GM18499 (cell line): ENCODE results near the gene UBE2L3.
"Not testable (repeated sequence)": the region's sequence is repeated elsewhere in the genome, so short reads cannot be mapped to it uniquely, and the experiment has no call there.

Experiments
- ATAC-seq: cut with Tn5 transposase; IDR thresholded peaks from one replicate; pipeline ENCODE4 v1.9.1; 2021; ENCODE audit warnings: moderate number of reproducible peaks; ENCODE audit not compliant: insufficient read depth, unreplicated experiment

Gene UBE2L3

DNA sequence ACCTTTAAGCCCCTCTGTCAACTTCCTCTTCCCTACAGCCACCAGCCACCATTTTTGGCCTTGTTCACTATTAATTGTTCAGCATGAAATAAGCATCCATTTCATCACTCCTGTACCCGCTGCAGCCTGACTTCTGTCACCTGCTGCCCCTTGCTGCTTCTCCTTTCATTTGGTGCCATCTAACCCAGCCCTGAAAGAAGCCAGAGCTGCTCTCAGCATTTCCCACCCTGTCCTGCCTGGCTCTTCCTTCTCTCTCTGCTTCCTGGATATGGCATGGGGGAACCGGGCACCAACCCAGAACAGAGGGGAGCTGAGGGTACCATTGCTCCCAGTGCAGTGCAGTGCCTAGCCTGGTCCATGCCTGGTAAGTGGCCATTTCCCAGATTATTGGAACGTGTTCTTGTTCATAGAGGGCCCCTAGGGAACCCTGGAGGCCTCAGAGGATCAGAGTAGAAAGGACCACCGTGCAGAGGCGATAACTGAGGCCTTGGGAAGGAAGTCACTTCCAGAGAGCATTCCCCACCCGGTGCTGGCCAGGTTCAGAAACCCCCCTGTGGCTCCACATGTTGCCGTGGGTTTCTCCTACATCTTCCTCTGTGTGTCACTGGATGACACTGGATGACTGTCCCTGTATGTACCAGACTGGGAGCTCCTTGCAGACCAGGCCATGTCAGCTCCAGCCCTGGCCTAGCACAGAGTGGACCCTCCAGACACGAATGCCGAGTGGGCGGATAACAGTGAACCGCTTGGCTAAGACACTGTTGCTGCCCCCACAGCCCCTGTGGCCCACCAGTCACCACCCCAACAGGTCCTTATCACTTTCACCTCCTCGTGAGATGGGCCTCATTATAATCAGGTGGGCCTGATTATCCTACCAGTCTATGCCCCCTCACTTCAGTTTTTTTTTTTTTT is 57.6 kb downstream of the UBE2L3 start:
- no peak for ATAC-seq

DNA sequence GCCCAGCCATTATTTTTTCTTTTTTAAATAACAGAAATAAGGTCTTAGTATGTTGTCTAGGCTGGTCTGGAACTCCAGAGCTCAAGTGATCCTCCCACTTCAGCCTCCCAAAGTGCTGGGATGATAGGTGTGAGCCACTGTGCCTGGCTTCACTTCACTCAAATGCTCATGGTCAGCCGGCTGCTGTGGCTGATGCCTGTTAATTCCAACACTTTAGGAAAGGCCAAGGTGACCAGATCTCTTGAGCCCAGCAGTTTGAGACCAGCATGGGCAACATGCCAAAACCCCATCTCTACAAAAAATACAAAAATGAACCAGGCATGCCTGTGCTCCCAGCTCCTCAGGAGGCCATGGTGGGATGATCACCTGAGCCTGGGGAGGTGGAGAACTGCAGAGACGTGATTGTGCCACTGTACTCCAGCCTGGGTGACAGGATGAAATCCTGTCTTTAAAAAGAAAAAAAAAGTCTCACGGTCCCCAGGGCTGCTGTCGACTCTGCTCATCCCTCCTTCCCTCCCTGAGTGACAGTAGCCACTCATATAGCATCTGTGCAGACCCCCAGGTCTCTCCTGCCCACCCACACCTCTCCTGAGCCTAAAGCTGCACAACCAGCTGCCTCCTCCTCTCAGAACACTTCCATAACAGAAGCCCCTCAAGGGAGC is 58.7 kb downstream of the UBE2L3 start:
- ATAC-seq, result no peak

DNA sequence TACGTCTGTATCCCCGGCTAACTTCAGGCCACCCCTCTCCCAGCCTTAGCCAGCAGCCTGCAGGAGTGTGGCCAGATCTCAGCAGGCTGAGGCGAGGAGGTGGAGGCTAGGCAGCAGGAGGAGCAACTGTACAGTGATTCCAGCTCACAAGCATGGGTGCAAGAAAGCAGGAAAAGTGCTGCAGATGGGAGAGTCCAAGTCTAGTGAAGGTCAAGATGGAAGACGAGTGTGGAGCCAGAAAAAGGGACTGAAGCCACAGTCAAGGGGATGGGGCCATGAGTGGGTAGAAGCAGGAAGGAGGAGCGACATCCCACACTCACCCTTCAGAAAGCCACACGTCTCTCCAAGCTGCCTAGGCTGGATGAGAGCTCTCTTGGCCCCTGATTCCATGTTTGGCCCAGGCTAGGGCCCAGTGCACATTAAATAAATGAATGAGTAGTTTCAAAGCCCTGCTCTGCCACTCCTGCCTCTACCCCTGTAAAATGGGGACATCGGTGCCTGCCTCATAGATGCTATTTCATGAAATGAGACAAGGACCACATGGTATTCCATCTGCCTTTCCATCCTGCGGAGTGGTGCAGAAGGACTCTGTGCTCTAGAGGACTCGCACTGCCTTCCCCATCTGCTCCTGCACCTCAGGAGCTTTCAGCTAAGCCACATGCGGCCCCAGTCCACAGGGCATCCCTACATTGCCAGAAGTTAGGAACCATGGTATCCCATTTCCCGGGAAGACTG is 59.4 kb downstream of the UBE2L3 start:
- ATAC-seq, result no peak

DNA sequence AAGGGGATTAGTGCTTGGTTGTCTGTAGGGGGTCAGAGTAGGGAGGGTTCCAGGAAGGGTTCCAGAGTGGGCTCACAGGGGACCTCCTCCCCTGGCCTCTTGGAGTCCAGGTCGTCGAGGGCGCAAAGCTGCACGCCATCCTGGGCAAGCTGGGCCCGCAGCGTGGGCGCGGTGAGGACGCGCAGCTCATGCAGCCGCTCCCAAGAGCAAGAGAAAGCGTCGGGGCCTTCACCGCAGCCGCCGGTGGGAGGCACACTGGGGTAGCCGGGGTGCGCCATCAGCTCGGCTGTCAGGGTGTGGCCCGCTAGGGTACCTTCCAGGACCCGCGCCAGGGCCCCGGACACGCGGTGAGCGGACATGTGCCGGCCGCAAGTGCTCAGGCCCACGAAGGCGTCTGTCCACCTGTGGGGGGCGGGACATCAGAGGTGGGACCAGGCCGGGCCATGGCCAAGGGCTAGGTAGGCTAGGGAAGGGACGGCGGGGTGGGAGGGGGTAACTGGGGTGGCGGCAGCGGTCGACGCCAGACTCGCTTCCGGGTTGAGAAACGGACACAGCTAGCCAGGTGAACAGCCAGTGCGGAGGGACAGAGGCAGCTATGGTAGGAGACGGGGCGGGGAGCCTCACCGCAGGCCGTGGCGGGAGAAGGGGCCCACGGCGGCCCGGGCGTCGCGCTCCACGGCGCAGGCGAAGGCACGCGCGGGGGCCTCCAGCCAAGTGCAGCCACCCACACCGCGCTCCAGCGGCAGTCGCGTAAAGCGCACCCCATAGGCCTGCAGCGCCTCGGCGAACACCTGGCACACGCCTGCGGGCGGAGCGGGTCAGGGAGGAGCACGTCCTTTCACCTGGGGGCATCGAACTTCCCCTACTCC is 61.1 kb downstream of the UBE2L3 start:
- ATAC-seq, result no peak

DNA sequence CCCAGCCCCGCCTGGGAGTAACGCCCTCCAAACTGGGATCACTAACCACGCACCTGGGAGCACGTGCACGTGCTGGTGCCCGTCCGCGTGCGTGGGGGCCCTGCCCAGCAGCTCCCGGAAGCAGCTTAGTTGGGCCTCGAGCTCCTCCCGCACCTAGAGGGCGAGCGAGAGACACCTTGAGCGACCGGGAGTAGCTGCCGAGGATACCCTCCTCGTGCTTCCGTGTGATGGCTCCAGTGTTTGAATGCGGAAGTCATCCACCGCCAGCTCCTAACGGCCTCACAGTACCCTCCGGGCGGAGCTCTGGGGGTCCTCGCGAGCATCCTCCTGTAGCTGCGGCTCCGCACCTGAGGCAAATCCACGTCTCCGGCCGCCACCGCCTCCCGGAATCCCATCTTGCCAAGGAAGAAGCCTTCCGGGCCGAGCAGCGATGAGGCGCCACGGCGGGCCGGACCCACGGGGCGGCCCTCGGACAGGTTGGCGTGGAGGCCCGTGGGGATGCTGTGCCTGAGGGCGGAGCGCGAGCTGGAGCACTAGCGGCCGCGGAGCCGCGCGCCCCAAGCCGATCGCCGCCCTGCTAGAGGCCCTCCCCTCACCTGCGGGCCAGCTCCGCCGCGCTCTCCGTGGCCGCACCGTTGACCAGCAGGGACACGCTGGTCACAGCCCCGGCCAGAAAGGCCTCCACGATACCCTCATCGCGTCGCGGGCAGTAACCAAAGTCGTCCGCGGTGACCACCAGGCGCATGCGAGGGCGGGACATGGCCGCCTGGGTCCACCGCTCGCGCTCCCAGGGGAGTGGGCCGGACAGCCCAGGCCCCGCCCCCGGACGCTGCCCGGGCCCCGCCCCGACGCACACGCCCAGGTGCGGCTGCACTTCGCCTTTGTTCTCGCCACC is 62.0 kb downstream of the UBE2L3 start, which contains the start of gene YDJC:
Gene YDJC (minus strand): TSS at position 768 of the 895 bp plus-strand sequence. CDS start 8 bp downstream, at position 760.
- peak; percentile 54 for ATAC-seq

DNA sequence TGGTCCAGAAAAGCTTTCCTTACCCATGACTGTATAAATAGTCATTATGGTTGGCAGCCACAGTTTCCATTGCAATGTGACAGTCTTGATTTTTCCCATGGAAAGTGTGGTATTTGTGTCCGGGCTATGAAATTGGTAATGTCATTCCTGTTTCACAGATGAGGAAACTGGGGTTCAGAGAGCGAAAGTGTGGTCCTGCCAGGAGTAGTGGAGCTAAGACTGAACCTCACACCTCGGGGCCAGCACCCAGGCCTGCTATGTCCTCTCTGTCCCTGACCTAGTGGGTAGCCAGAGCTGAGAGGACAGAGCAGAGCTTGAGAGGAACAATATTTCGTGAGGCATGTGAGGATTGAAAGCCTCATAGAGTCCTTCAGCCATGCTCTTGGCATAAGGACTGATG is 63.5 kb downstream of the UBE2L3 start:
- no peak for ATAC-seq

DNA sequence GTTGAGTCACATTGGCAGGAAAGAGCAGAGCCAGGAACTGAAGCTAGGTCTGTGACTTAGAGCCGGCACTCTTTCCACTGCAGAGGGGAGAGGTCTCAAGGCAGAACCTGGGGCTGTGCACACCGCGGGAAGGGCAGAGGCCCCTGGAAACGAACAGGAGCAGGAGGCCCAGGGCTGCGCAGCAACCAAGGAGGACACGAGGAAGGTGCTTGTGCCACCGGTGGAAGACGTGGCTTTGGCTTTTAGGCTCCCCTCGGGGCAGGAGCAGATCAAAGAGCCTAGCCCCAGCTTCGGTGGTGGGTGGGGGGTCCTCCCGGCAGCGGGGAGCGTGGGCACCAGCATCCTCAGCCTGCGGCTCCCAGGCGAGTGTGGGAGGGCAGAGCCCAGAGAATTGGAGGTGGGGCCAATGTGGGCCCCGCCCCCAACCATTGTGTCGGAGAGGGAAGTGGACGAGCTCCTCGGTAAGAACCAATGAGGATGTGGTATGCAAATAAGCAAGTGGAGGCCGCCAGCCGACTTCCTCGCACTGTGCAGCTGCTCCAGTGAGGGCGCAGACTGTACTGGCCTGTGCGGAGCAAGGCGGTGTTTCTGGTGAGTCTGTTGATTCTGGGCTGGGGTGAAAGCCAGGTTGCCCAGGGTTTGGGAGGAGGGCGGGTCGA is 64.9 kb downstream of the UBE2L3 start, which contains the start of gene CCDC116:
Gene CCDC116 (plus strand): TSS at position 524 of the 659 bp plus-strand sequence. CDS start 422 bp downstream, outside the sequence.
- no peak for ATAC-seq

DNA sequence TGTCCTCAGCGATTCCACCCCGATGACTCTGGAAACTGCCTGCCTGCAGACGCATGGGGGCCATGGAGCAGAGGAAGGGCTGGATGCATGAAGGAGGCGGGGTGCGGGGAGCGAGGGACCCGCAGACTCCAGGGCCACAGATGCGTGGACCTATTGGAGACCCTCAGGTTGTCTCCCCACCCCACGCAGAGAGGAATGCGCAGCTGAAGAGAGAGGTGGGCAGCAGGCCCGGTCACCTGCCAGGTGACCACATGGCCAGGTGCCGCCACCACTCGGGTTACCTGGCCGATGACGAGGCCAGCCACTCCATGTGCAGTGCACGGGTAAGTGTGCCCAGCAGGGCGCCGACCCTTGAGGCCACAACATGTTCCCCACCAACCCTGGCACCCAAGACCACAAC is 65.4 kb downstream of the UBE2L3 start:
- ATAC-seq, result no peak

DNA sequence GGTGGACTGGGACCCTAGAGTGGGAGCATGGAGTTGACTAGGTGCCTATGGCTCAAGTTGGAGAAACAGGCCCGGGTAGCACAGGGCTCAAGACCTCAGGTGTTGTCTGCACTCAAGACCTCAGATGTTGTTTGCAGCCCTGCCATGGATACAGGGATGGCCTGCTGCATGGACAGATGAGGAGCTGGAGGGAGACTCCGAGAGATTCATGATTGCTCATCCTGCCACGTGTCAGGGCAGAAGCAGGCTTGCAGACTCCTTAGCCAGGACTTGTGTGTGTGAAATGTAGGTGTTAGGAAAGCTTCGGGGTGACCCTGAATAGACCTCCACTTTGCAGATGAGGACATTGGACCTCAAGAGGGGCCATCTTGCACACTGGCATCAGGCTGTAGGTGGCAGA is 66.0 kb downstream of the UBE2L3 start:
- no peak for ATAC-seq

DNA sequence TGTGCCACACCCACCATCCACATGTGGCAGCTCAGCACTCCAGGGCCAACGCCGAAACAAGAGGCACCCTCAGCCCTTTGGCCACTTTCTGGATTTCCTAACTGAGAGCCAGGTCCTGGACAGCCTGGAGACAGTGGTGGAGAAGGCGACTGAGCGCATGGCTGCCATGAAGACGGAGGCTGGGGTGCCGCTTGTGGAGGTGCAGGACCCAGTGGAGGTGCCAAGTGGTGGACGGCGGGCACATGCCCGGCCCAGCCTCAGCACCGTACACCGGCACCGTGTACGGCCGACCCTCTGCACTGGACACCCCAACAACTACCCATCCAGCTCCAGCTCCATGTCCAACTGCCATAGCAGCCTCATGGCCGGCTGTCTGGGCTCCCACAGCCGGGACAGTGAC is 66.6 kb downstream of the UBE2L3 start:
- ATAC-seq, result no peak

DNA sequence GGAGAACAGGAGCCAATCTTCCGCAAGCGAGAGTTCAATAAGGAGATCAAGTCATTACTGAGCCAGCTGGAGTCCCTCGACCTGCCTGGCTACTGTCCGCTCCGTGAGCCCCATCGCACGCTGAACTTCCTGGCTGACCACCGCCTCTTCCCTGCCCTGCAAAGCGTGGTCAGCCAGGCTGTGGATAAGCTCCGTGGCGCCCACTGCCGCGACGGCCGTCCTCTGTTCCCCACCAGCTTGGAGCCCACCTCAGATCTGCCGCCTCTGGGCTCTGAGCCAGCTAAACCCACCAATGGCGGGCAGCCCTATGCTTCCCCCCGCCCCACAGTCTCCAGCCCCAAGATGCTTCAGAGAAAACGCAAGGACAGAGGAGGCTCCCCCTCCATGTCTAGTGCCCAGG is 67.3 kb downstream of the UBE2L3 start:
- no peak for ATAC-seq

DNA sequence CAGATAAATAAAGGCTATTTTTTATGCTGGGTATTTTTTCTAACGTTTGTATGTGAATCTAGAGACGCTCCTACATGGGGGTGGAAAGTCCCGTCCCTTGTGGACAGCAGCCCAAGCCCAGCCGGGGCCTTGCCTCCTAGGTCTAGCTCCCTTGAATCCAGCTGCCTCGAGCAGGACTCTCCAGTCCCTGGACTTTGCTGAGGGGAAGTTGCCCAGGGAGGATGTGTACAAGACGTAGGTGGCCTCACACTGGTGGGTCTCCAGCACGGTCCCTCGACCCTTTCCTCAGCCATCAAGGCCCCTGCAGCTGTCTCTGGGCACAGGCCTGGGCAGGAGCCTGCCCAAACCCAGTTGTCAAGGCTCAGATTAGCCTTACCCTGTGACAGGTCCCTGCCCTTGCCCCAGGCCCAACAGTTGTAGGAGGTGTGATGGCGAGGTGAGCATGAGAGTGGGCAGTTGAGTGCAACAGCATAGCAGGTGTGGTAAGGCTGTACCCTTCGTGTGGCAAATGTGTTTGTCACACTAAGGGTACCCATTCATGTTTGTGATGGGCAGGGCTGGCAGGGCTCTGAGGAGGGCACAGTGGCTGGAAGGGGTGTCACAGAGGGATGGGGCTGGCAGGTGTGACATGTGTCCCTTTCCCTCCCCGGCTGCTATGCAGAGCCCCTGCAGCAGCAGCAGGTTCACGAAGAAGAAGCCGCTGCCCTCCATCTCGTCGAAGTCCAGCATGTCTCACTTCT is 68.4 kb downstream of the UBE2L3 start:
- ATAC-seq, result no peak

DNA sequence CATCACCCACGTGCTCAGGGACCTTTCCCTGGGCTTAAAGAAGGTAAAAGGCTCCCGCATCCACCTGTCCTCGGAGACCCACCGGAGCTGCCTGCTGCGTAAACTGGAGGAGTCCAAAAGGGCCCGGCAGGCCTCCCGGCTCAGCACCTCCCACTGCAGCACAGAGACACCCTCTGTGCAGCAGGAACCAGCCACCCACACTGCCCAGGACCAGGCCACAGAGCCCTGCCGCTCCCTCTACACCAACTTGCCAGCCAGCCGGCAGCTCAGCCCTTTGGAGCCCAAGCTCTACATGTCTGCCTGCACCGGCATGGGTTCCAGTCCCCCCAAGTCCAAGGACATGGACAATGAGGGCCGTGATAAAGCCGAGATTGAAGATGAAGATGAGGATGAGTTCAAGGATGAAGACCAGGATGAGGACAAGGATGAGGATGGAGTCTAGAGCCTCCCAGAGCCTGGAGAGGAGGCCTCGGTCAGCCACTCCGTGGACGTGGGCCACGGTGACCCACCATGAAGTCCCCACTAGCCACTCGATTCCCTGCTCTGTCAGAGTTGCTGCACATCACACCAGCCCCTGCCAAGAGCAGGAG is 69.2 kb downstream of the UBE2L3 start:
- ATAC-seq, result no peak

DNA sequence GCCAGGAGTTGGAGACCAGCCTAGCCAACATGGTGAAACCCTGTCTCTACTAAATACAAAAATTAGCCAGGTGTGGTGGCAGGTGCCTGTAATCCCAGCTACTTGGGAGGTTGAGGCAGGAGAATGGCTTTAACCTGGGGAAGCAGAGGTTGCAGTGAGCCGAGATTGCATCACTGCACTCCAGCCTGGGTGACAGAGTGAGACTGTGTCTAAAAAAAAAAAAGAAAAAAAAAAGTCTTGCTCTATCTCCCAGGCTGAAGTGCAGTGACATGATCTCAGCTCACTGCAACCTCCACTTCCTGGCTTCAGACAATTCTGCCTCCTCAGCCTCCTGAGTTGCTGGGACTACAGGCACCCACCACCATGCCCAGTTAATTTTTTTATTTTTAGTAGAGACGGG is 69.9 kb downstream of the UBE2L3 start:
- not testable (repeated sequence) for ATAC-seq

DNA sequence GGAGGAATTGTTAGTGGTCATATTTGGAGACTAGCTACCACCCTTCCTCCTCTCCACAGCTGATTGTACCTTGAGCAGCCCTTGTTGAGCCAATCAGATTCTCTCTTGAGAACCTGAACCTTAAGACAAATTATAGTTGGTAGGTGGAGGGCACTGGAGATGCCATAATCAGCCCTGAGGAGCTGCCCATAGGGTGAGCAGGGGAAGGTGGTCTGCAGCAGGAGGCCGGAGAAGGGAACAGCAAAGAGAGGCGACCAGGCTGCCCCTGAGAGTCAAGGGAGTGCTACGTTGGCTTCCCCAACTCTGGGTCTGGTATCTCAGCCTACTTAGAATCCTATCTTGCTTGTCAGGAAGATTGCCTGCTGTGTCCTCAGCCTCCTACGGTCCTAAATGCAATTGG is 71.8 kb downstream of the UBE2L3 start:
- no peak for ATAC-seq

DNA sequence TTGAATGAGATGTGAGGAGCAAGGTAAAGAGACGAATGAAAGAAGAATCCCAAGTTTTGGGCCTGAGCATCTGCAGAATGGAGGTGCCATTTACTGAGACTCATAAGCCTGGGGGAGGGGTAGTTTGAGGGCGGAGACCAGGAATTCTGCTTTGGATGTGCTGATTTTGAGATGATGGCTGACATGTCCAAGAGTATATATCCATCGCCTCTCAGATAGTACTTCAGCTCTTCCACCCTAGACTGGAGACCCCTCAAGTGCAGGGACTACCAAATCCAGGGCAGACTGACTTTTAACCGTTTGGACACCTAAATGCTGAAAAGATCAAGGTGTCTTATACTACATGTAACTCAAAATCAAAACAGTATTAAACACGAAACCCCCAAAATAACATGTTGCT is 73.3 kb downstream of the UBE2L3 start:
- no peak for ATAC-seq

DNA sequence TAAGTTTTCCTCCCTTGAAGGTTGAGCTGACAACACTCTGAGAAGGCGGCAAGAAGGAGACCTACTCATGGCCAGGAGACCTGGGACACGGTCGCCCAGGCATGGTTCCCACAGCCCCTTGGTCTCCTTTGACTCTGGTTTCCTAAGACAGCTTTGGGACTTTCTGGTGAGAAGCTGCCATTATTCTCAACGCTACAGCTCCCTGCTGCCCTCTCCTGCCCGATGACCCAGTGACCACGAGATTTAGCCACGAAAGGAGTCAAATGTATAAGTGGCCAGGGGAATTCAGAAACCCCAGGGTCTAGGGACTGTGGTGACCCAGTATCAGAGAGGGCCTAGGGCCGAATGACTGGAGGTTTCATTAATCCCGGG is 73.9 kb downstream of the UBE2L3 start:
- no peak for ATAC-seq
